Ramos (cell line): ENCODE data around the gene DENND1B.

ENCODE experiments used
- in situ Hi-C: fragments of 300-500 bp; cut with MboI; formaldehyde crosslinking; loops from one replicate; pipeline ENCODE4 v1.14.3; 2022; ENCODE audit warnings: low sequenced_read_pairs; ENCODE audit not compliant: unreplicated experiment

The DENND1B gene

DNA sequence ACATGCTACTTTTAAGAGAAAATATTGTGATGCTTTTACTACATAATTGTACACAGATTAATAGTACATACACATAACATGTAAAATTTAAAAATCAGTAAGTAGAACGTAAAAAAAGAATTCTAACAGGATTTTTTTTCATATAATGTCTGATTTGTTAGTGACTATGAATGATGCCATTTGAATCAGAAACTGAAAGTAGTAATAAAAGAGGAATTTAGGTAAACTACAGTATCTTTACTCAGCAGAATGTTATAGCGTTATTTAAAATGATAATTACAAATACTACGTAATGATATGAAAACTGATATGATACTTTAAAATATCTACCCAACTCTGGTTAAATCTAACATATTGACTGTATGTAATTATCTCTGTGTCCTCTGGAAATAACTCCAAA is 116.1 kb downstream of the DENND1B start:
- in situ Hi-C loops, result no loop called here

DNA sequence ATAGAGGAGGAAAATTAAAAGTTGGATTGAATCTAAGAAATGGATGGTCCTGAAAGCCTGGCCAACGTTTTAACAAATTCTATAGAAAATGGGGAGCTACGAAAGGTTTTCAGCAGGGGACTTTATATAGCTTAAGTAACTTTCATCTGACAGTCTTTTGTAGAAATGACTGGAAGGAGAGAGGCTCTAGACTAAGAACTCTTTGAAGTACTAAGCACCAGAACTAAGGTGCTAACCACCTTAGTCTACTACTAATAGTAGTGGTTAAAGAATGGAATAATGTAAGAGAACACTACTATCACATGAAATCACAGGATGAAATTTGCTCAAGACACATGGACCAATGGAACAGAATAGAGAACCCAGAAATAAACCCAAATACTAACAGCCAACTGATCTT is 126.1 kb downstream of the DENND1B start:
- in situ Hi-C loops, result no loop called here

DNA sequence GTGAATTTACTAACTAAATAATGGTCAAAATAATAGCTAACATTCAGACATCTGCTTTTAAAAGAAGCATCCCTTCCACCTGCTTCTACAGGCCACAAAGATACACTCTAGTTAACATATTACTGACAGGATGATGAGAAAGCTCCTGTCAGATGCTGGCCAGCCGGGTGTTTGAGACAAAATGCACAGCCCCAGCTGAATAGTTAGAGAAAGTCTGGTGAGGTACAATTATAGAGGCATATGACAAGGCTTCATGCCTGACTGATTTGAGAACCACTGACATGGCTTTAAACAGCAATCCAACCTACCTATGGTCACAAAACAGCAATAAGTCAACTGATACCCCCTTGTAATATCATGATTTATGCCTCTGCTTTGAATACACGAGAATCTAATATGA is 137.0 kb downstream of the DENND1B start:
- in situ Hi-C loops, result no loop called here

DNA sequence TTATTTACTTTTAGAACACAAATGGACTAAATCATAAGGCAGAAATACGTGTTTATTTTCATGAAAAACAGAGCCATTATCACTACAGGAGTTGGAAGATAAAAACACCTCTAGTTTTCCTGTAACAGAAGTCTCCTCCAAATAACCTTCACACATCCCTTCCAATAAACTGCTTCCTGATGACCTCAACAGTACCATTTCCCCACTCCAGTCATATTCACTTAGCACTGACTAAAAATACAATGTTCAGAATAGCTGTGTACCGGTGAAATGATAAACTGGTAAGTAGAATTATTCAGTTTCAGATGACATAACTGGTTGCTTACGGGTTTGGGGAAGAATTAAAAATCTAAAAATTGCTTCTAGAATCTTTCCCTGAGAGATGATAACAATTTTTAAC is 137.9 kb downstream of the DENND1B start:
- in situ Hi-C loops, result no loop called here

DNA sequence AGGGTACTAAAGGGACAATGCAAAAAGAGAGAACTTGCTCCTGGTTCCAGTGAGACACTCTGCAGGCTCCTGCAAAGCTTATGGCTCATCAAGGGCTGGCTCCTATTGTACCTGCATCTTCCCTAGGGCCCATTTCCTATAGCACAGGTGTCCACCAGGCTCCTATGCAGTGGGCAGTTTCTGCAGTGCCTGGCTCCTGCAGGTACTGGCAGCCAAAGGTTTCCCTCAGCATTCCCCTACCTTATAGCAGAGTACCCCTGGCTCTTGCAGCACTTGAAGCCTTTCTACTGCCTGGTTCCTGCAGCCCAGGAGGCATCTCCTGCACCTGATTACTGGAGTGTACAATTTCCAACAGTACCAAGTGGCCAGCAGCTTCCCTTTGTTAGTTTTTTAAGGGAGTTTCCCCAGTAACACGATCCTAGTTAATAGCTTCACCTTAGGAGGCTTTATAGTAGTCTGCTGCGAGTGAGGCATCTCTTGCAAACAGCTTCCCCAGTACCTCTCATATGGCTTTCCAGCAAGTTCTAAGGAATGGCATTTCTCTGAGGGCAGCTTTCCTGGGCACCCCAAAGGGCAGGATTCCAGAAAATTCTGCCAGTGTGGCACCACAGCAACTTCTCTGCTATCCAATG is 141.7 kb downstream of the DENND1B start:
- in situ Hi-C loops, result no loop called here

DNA sequence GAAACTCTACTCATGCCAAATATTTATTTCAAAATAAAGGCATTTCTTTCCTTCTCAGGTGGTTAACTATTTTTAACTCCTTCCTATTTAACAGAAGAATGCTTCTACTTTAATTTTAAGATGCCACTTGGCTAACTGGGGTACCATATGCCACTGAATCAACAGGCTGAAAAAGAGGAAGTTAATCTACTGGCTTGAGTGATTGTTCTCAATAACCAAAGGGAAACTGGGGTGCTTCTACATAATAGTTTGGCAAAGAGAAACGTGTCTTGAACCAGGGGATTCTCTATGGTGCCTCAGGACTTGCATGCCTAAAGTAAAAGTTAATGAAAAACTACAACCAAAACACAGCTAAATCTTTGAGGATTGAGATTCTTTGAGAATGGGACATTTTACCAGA is 142.6 kb downstream of the DENND1B start:
- in situ Hi-C loops, result no loop called here

DNA sequence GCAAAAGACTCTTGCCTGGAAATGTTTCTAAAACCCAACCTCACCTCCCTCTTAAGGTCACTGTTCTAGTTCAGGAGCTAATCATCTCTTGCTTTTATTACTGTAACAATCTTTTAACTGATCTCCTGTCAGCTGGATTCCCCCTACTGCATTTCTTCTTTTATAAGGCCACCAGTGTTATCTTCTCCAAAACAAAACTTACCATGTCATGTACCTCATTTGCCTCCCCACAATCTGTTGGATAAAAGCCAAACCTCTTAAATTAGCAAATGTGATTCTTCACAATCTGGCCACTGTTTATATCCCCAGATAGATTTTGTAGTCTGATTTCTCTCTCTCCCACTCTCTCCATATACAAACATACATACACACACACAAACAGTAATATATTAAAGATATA is 143.3 kb downstream of the DENND1B start:
- in situ Hi-C loops, result no loop called here

DNA sequence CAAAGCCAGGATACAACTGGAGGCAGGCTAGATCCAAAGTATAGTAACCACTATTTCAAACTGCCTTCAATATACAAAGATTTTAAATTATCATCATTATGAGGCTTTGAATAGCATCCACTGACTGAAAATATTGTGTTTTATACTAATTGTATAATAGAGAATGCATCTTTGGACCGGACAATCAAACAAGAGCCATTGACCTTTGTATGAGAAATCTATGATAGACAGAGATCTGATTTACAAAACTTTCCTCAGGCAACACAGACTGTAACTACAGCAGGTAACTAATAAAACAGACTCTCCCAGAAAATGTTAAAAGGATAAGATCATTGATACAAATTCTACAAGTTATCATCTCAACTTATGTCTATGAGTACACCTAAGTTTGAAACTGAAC is 152.9 kb downstream of the DENND1B start:
- in situ Hi-C loops, result no loop called here

DNA sequence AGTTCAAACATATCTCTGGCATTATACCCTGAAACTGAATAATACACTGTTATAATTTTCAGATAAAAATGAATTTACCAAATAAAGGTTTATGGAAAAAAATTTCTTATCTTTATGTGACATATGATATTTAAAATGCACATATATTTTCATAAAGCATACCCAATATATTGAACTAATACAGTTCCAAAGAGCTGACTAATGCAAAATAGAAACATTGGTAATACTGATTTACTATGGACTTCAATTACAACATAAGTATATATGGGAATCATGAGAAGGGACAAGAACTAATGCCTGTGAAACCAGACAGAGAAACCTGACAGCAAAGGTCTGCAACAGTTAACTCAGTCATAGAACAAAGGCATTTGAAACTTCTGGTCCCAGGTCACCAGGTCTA is 153.5 kb downstream of the DENND1B start:
- in situ Hi-C loops, result no loop called here

DNA sequence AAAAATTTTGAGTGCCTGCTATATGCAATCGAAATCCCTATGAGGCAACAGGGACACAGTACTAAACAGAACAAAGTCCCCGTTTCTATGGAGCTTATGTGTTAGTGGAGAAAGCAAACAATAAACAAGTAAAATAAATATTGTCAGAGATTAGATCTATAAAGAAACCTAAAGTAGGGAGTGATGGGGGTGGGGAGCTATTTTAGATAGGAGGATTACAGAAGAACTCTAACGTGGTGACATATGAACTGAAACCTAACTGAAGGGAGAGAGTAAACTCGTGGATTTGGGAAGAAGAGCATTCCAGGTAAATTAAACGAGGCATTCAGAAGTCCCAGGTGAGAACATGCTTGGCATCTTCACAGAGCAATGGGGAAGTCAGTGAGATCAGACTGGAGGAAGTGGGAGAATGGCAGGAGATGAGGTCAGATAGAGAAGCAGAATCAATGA is 154.5 kb downstream of the DENND1B start:
- in situ Hi-C loops, result no loop called here

DNA sequence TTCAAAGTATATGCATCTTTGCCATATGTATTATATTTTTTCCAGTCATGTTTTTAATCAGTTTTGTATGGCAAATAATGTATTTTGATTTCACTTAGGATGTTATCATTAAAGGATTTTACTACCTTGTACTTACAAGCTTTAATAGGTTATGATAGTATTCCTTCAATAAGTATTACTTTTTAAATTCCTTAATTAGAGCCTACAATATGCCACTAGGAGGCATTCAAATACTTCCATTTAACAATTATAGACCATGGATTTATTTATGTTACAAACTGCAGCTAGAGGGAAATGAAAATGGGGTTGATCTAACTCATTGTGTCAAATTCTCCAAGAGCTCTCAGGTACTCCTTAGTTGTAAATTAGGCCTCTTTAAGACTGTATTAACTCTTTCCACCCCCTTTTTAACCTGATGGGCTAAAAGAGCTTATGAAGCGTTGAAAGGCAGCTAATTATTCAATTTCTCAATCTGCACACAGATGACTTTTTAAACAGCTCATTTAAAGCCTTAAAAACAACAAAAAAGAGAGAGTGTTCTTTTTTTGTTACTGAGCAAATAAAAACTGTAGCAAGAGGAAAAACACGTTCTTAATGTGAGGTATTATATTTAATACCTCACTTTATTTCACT is 156.2 kb downstream of the DENND1B start:
- in situ Hi-C loops, result no loop called here

DNA sequence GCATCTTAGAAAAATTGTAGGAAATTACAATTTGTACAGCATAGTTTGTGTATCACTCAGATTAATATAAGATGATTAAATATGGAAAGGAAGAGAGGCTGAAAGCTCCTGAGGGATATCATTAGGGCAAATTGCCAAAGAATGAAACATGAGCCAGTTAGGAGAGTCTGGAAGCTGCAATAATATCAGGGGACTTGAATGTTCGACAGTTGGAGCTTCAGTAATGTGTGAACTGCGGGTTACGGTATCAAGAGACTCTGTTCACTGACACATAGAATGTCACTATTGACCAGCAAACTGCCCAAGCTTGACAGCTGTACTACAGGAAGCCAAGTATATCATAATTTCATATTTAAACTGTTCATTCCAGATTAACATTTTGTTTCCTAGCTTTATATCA is 157.2 kb downstream of the DENND1B start:
- in situ Hi-C loops, result no loop called here

DNA sequence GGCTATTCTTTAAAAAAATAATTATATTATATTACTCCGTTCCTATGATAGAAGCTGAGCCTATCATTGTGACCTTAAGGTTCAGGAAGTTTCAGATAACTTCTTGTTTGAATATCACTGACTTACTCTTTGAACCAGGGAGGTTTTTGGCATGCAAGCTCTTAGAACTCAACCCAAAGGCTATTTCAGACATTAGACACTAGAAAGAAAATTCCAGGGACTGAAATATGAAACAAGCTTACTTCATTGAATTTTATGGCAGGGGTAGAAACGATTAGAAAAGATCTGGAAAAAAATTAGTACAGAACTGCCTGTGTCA is 159.6 kb downstream of the DENND1B start:
- in situ Hi-C loops, result no loop called here

DNA sequence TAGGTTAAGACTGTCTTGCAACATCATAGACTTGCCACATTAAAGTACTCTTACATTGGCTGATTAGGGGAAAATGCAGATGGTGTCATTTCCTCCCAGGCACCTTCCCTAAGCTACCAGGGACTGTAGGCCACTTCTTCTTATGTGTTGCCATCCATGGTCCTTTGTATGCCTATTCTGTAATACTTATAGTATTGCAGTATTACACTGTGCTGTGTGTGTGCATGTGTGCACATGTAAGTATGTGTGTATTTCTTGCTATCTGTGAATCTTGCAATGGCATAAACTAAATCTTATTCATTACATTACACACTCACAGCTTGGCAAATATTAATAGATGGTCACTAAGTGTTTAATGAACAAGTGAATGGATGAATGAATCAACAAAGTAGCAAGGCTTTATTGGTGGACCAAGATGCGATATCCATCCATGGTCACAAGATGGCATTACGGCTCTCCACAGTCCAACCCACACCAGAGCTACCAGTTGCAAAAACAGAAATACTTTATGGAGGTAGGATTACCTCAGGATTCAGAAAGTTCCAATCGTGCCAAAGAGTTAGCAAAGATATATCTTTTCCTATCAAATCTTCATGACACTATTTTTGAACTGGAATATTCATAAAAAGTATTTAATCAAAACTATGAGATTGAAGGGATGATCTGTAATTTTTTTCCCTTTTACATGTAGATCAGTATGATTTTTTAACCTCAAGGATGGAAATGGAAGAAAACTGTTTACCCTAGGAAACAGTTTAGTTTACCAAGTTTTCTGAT is 160.2 kb downstream of the DENND1B start:
- in situ Hi-C loops, result no loop called here

DNA sequence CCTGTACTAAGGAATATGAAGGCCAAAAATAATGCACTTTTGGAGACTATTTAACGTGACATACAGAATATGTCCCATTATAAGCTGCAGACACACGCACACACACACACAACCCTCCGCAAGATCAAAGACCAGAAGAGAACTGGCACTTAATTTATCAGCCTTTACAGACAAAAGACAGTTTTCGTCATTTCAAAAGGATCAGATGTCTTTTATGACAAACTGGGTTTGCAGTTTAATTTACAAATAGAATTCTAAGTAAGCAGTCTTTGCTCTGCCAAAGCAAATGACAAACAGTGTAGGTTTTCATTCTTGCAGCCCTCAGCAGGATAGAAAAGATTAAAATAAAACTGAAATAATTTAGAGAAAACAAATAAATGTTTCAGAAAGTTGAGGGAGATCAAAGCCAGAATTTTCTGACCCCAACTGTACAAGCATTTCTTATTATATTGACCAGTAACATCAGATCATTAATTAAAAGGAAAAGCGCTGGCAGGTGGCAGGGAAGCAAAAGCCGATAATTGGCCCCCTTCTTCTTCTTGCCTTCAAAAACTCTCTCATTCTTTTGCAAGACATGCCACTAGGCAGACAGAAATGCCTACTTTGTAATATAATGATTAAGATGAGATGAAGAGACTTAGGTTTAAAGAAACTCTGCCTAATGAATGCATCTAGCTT is 169.0 kb downstream of the DENND1B start:
- in situ Hi-C loops, result no loop called here

DNA sequence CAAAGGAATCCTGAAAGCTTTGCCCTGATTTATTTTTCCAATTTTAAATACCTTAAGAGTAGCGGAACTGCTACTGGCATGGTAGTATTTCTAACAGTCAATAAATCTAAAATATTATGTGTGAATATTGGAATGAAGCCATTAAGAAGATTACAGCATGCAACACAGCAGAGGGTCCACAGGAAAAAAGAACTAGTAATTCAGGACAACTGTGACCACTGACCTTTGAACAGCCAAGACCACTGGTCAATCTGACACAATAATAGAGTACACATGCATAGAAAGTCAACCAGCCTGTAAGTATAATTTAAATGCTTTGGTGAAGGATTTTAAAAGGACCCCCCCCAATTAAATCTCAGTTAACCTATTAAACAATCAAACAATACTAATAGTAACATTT is 171.0 kb downstream of the DENND1B start:
- in situ Hi-C loops, result no loop called here

DNA sequence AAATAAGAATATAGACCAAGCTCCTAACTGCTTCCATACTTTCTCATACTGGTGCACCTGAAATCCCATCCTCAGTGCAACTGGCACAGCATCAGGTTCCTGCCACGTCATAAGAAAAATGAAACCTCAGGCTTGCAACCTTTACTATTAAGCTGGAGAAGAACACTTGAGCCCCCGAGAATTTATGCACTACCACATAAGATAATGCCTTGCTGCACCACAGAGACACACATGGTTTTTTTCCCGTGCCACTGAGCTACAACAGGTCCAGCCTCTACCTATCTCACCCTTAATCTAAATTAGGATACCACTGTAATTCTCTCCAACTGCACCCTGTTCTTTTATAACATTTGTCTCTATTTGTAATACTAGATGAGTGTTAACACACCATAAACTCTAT is 174.5 kb downstream of the DENND1B start:
- in situ Hi-C loops, result no loop called here

DNA sequence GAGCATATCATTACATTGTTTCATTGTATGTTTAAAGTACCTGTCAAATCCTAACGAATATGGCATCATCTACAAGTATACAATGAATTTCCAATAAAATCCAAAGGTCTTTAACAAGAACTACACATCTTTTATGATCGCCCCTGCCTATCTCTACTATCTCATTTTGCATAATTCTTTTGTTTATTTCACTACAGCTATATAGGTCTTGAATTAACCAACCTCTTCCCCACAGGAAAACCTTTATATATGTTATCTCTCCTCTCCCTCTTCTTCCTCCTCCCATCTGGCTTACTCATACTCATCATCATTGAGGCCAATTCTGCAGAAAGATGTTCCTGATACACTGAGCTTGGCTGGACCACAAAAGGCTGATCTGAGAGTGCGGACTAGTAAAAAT is 175.5 kb downstream of the DENND1B start:
- in situ Hi-C loops, result no loop called here

DNA sequence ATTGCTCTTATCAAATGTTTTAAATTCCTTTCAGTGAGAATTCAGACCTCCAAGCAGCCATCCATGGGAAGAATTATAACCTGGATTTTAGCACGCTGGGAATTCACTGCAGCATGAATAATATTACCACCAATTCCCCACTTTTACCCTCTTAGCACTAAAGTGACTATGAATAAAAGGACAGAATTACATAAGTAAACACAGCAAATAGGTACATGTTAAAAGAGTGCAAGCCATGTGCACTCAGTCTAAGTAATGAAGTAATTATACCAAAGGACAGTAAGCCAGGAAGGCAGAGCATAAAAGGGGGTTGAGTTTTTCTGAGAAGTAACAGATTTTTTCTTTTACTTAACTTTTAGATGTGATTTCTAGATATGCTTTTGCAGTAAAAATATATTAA is 176.3 kb downstream of the DENND1B start:
- in situ Hi-C loops, result no loop called here

DNA sequence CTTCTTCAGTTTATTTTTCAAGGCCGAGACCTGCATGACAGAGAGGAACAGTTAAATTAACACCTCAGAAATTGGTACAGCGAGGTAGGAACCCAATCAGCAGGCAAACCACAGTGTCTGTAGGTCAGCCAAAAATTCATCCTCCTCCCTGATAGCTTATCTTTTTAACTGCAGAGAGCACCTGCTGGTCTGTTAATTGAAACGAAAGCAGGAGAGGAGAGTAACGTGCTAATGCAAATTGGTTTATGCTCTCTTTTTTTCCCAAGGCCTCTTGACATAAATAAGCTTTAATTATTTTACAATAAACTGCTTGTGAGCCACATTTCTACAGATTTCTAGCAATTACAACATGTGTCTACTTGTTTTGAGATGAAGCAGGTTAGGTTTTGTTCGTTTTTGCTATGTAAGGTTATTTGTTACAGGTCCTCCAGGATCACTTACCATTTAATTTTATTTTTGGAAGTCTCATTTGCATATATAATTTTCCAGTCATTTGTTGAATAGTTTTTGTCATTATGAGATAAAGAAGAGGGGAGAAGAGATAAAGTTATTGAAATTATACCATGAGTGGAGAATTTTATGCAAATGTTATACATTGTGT is 179.9 kb downstream of the DENND1B start:
- in situ Hi-C loops, result no loop called here

DNA sequence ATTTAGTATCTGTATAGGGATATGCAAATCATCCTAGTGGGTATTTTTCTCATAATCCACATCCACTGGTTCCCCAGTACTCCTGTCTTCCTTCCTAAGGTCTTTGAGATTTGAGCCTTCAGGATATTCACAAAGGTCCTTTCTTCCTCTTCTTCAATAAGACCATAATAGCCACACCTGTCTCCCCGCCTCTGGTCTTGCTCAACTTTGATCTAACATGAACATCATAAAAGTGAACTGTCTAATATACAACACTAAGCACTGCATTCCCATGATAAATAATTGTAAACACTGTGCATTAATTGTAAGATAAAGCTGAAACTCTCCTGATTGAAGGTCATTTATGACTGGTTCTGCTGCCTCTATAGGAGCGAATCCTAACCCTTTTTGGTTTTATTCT is 184.6 kb downstream of the DENND1B start:
- in situ Hi-C loops, result no loop called here
